RWPE1 (cell line): Measurements from ENCODE around the gene METTL25B.

ENCODE experiments used
- CTCF ChIA-PET: fragments of 350-600 bp; sonication (Branson Sonifier 250); formaldehyde crosslinking; extraction: SDS; loops from one replicate; lab custom pipeline; 2021; lab: Yijun Ruan, JAX
- POLR2A ChIA-PET: fragments of 400-600 bp; formaldehyde crosslinking; extraction: SDS; loops from one replicate; lab custom pipeline; 2020; ENCODE audit warnings: antibody characterized with exemption; ENCODE audit not compliant: low non-redundant PET; lab: Yijun Ruan, JAX
- DNase-seq: peaks from one replicate; pipeline ENCODE4 v3.0.0; 2012; ENCODE audit warnings: low spot score
- H3K27ac ChIP-seq: fragments of 450-650 bp; 2 replicates; pipeline ENCODE4 v1.5.1; 2017
- CTCF ChIP-seq: fragments of 450-650 bp; conservative IDR thresholded peaks from 2 replicates; pipeline ENCODE4 v1.5.1; 2017; ENCODE audit warnings: low read depth, mild to moderate bottlenecking

Gene METTL25B

GRCh38 chr1:156740741-156741480, 12.6 kb downstream of the METTL25B start, which contains the start of gene MRPL24:
MRPL24 (minus strand) TSS chr1:156741088; CDS start chr1:156738704, 2,384 bp downstream.
- POLR2A ChIA-PET, result interaction anchor here (0.6 to 0.9 kb wide), 4 partner anchors 10 to 26 kb away, joined by 3 to 8 read pairs (median 4); partner anchors contain the start of genes HDGF, ISG20L2, METTL25B and PRCC
- CTCF ChIA-PET, result interaction anchor here (0.6 to 1.2 kb wide), 2 partner anchors 14 to 33 kb away, joined by 3 to 5 read pairs; no protein-coding TSS in a partner anchor
- peak within 1 kb of the TSS; percentile 87 for H3K27ac ChIP-seq
- DNase-seq, result peak; percentile 93
- TF ChIP-seq CTCF, result no peak

- no peak for DNase-seq
- ChIA-PET CTCF (interaction anchor here (1.2 kb wide), 1 partner anchor 14 kb away, joined by 5 read pairs; no protein-coding TSS in a partner anchor), POLR2A (interaction anchor here (0.6 to 0.9 kb wide), 4 partner anchors 10 to 26 kb away, joined by 3 to 8 read pairs (median 4); partner anchors contain the start of genes HDGF, ISG20L2, METTL25B and PRCC)
- no peak for TF ChIP-seq CTCF
- peak overlapping the region; percentile 87 for H3K27ac ChIP-seq
Measured at GRCh38 chr1:156741481-156741983, 13.3 kb downstream of the METTL25B start.

- TF ChIP-seq CTCF, result no peak
- DNase-seq, result no peak
- no peak overlapping the region; the same call in 1 of the 2 replicates for H3K27ac ChIP-seq
- ChIA-PET POLR2A (no interaction called here), CTCF (no interaction called here)
Measured at GRCh38 chr1:156742017-156742416, 13.7 kb downstream of the METTL25B start.

- POLR2A ChIA-PET, result no interaction called here
- DNase-seq, result no peak
- H3K27ac ChIP-seq, result peak overlapping the region; percentile 74
- CTCF ChIA-PET, result no interaction called here
- no peak for TF ChIP-seq CTCF
Measured at GRCh38 chr1:156742801-156743200, 14.5 kb downstream of the METTL25B start.

GRCh38 chr1:156743367-156744302, 15.4 kb downstream of the METTL25B start:
- DNase-seq, result no peak
- CTCF ChIA-PET, result interaction anchor here (0.5 kb wide), 1 partner anchor 378 kb away, joined by 5 read pairs; no protein-coding TSS in a partner anchor
- peak overlapping the region; percentile 74 for H3K27ac ChIP-seq
- TF ChIP-seq CTCF, result no peak
- POLR2A ChIA-PET, result no interaction called here
